ENCODE data around the gene BMERB1.

DNA sequence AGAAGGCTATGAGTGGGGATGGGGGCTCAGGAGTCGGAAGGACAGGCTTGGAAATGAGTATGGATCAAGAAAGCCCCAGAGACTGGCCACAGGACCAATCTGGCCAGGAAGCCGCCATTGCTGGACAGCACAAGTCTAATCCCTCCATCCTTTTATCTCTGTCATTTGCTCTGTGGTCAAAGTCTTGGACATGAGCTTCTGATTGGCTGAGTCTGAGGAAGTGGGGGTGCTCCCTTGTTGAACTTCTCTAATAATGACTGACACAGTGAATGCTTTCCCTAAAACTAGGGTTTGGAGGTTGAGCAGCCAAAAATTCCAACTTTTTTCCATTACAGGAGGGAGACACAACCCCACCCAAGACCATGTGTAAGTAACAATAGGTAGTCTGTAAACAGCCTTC lies 111.2 kb downstream of the BMERB1 start:
- TF ChIP-seq SP1 (IDR thresholded peaks at IDR 0.05) = no peak
- TF ChIP-seq CTCF (IDR thresholded peaks at IDR 0.05; ENCODE audit: low read depth, low read length, missing input control) = no peak
- TF ChIP-seq YY1 (IDR thresholded peaks at IDR 0.05) = no peak
- TF ChIP-seq REST (IDR thresholded peaks at IDR 0.05) = no peak
- TF ChIP-seq NR2F2 (IDR thresholded peaks at IDR 0.05) = no peak
- TF ChIP-seq, protein P1, sequence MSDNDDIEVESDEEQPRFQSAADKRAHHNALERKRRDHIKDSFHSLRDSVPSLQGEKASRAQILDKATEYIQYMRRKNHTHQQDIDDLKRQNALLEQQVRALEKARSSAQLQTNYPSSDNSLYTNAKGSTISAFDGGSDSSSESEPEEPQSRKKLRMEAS (IDR thresholded peaks at IDR 0.05) = no peak
- no peak for TF ChIP-seq RAD21 (IDR thresholded peaks at IDR 0.05)
- TF ChIP-seq JUND (IDR thresholded peaks at IDR 0.05) = no peak
- TF ChIP-seq GABPA (IDR thresholded peaks at IDR 0.05 in 1 of 2, conservative IDR thresholded peaks at IDR 0.05 in 1 of 2) = no peak
- TF ChIP-seq, protein P2, sequence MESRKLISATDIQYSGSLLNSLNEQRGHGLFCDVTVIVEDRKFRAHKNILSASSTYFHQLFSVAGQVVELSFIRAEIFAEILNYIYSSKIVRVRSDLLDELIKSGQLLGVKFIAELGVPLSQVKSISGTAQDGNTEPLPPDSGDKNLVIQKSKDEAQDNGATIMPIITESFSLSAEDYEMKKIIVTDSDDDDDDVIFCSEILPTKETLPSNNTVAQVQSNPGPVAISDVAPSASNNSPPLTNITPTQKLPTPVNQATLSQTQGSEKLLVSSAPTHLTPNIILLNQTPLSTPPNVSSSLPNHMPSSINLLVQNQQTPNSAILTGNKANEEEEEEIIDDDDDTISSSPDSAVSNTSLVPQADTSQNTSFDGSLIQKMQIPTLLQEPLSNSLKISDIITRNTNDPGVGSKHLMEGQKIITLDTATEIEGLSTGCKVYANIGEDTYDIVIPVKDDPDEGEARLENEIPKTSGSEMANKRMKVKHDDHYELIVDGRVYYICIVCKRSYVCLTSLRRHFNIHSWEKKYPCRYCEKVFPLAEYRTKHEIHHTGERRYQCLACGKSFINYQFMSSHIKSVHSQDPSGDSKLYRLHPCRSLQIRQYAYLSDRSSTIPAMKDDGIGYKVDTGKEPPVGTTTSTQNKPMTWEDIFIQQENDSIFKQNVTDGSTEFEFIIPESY (IDR thresholded peaks at IDR 0.05) = no peak
- no peak for TF ChIP-seq HNF4A (conservative IDR thresholded peaks at IDR 0.05)
